H9 (cell line): Measurements from ENCODE around the gene AFAP1. TPM values are rescaled to one million over a fixed set of nuclear protein-coding genes. Genes with fewer than 3 reads are reported as not detected.

Source experiments
- DNase-seq: peaks from one replicate; pipeline ENCODE4 v3.0.0-alpha.2; 2017
- H2AFZ ChIP-seq: one replicate; pipeline ENCODE4 v1.6.1; 2013; ENCODE audit warnings: mild to moderate bottlenecking, low read length, control low read depth, moderate library complexity
- H2AK5ac ChIP-seq: 2 replicates; pipeline ENCODE4 v1.6.1; 2013; ENCODE audit warnings: low read length, control low read depth, mixed read lengths; ENCODE audit not compliant: insufficient read length
- H2BK120ac ChIP-seq: one replicate; pipeline ENCODE4 v1.6.1; 2013; ENCODE audit warnings: low read depth, mild to moderate bottlenecking, low read length, control low read depth, inconsistent platforms; ENCODE audit not compliant: poor library complexity, severe bottlenecking
- H2BK12ac ChIP-seq: 2 replicates; pipeline ENCODE4 v1.6.1; 2013; ENCODE audit warnings: low read length, control low read depth, mixed read lengths, low read depth; ENCODE audit not compliant: insufficient read length
- H2BK15ac ChIP-seq: 2 replicates; pipeline ENCODE4 v1.6.1; 2013; ENCODE audit warnings: low read depth, low read length, control low read depth
- H2BK20ac ChIP-seq: one replicate; pipeline ENCODE4 v1.6.1; 2013; ENCODE audit warnings: low read depth, mild to moderate bottlenecking, low read length, control low read depth, inconsistent platforms; ENCODE audit not compliant: poor library complexity, severe bottlenecking
- H2BK5ac ChIP-seq: 2 replicates; pipeline ENCODE4 v1.6.1; 2013; ENCODE audit warnings: low read length, control low read depth, mixed read lengths; ENCODE audit not compliant: insufficient read length
- H3K14ac ChIP-seq: 2 replicates; pipeline ENCODE4 v1.6.1; 2013; ENCODE audit warnings: low read length, control low read depth; ENCODE audit not compliant: insufficient read depth
- H3K18ac ChIP-seq: 2 replicates; pipeline ENCODE4 v1.6.1; 2013; ENCODE audit warnings: low read depth, mild to moderate bottlenecking, mixed read lengths, low read length, control low read depth; ENCODE audit not compliant: insufficient read length
- H3K23ac ChIP-seq: 2 replicates; pipeline ENCODE4 v1.6.1; 2013; ENCODE audit warnings: low read length, control low read depth, mixed read lengths, low read depth; ENCODE audit not compliant: insufficient read length
- H3K23me2 ChIP-seq: 2 replicates; pipeline ENCODE4 v1.6.1; 2013; ENCODE audit warnings: low read depth, mild to moderate bottlenecking, mixed read lengths, low read length, control low read depth; ENCODE audit not compliant: insufficient read length, poor library complexity, severe bottlenecking
- H3K27ac ChIP-seq: 2 replicates; pipeline ENCODE4 v1.5.1; 2013; ENCODE audit warnings: low read length, control low read depth, mixed read lengths, low read depth; ENCODE audit not compliant: insufficient read length
- H3K27me3 ChIP-seq: 2 replicates; pipeline ENCODE4 v1.6.1; 2013; ENCODE audit warnings: low read length, control low read depth, inconsistent platforms; ENCODE audit not compliant: insufficient read depth
- H3K4ac ChIP-seq: 2 replicates; pipeline ENCODE4 v1.6.1; 2013; ENCODE audit warnings: low read depth, mild to moderate bottlenecking, control low read depth, inconsistent platforms, low read length, moderate library complexity
- H3K4me1 ChIP-seq: 2 replicates; pipeline ENCODE4 v1.6.1; 2013; ENCODE audit warnings: low read length, control low read depth, inconsistent platforms; ENCODE audit not compliant: insufficient read depth
- H3K4me2 ChIP-seq: 2 replicates; pipeline ENCODE4 v1.6.1; 2013; ENCODE audit warnings: low read length, control low read depth, mixed read lengths; ENCODE audit not compliant: insufficient read length, insufficient read depth
- H3K56ac ChIP-seq: 2 replicates; pipeline ENCODE4 v1.6.1; 2013; ENCODE audit warnings: low read depth, mild to moderate bottlenecking, mixed read lengths, low read length, control low read depth; ENCODE audit not compliant: insufficient read length
- H3K79me1 ChIP-seq: 2 replicates; pipeline ENCODE4 v1.6.1; 2013; ENCODE audit warnings: low read depth, mild to moderate bottlenecking, moderate library complexity, low read length, control low read depth, inconsistent platforms; ENCODE audit not compliant: insufficient read depth, poor library complexity, severe bottlenecking
- H3K79me2 ChIP-seq: 2 replicates; pipeline ENCODE4 v1.6.1; 2013; ENCODE audit warnings: low read length, control low read depth, inconsistent platforms; ENCODE audit not compliant: insufficient read depth
- H3K9ac ChIP-seq: 2 replicates; pipeline ENCODE4 v1.6.1; 2013; ENCODE audit warnings: low read length, control low read depth, mixed read lengths; ENCODE audit not compliant: insufficient read length; ENCODE audit errors: extremely low read depth
- H3K9me3 ChIP-seq: one replicate; pipeline ENCODE4 v1.6.1; 2013; ENCODE audit warnings: low read depth, low read length, inconsistent platforms; ENCODE audit not compliant: control insufficient read depth
- H3T11ph ChIP-seq: one replicate; pipeline ENCODE4 v1.6.1; 2013; ENCODE audit warnings: mild to moderate bottlenecking, low read length, control low read depth, inconsistent platforms
- H4K20me1 ChIP-seq: one replicate; pipeline ENCODE4 v1.6.1; 2013; ENCODE audit not compliant: control insufficient read depth, insufficient read length, insufficient read depth
- H4K5ac ChIP-seq: 2 replicates; pipeline ENCODE4 v1.6.1; 2013; ENCODE audit warnings: low read depth, mild to moderate bottlenecking, mixed read lengths, low read length, control low read depth; ENCODE audit not compliant: insufficient read length
- H4K8ac ChIP-seq: replicated peaks from 2 replicates; pipeline ENCODE4 v1.6.1; 2013; ENCODE audit warnings: low read length, control low read depth, mixed read lengths, low read depth; ENCODE audit not compliant: insufficient read length
- H4K91ac ChIP-seq: 2 replicates; pipeline ENCODE4 v1.6.1; 2013; ENCODE audit warnings: low read depth, mild to moderate bottlenecking, moderate library complexity, mixed read lengths, low read length, control low read depth; ENCODE audit not compliant: insufficient read length
- H3K27ac Mint-ChIP-seq, 3 experiments: 2 replicates in 2 of 3; 3 replicates in 1 of 3; pipeline ENCODE4 v1.8.0; 2020 to 2021; ENCODE audit warnings: mixed read lengths in 3 of 3, mild to moderate bottlenecking in 1 of 3, moderate library complexity in 1 of 3
- H3K27me3 Mint-ChIP-seq: 2 replicates; pipeline ENCODE4 v1.8.0; 2021; ENCODE audit warnings: low read depth, mild to moderate bottlenecking, moderate library complexity, mixed read lengths
- H3K36me3 Mint-ChIP-seq, 3 experiments: 2 replicates in 2 of 3; 3 replicates in 1 of 3; pipeline ENCODE4 v1.8.0; 2020 to 2021; ENCODE audit warnings: low read depth in 3 of 3, mixed read lengths in 3 of 3; ENCODE audit not compliant: insufficient read depth in 1 of 3
- H3K4me1 Mint-ChIP-seq, 2 experiments: 2 replicates each; pipeline ENCODE4 v1.8.0; 2020; ENCODE audit warnings: mixed read lengths in 2 of 2
- H3K4me3 Mint-ChIP-seq, 2 experiments: 2 replicates in 1 of 2; 3 replicates in 1 of 2; pipeline ENCODE4 v1.8.0; 2020 to 2021; ENCODE audit warnings: mild to moderate bottlenecking in 2 of 2, mixed read lengths in 2 of 2, moderate library complexity in 1 of 2
- H3K9me3 Mint-ChIP-seq, 2 experiments: 2 replicates in 1 of 2; 3 replicates in 1 of 2; pipeline ENCODE4 v1.8.0; 2020; ENCODE audit warnings: mild to moderate bottlenecking in 2 of 2, mixed read lengths in 2 of 2, moderate library complexity in 1 of 2
- CTCF ChIP-seq: fragments of 200-600 bp; sonication (generic); conservative IDR thresholded peaks from 3 replicates; pipeline ENCODE4 v1.8.0; 2021; ENCODE audit warnings: antibody characterized with exemption, mild to moderate bottlenecking
- WGBS: extraction: QIAGEN DNeasy Blood & Tissue Kit; methylation state at CpG from one replicate; pipeline ENCODE4 v1.1.7; 2013; ENCODE audit warnings: missing lambda C conversion rate, low lambda C conversion rate, mixed read lengths; ENCODE audit not compliant: insufficient read length; ENCODE audit errors: extremely low coverage; 5-methylcytosine and 5-hydroxymethylcytosine counted together
- total RNA-seq: library from RNA; stranded (reverse); gene quantifications from 2 replicates; pipeline ENCODE4 v1.2.1, GENCODE V29; 2021

Gene AFAP1
- total RNA-seq, 1 experiment from 2014 or later = 6.5 TPM

- H3K9me3 Mint-ChIP-seq = peaks cover 2 to 11% of the 10 kb centered on the region in 2 experiments; a peak in 3 of 5 replicates
- Histone ChIP-seq H3K56ac (no peak overlapping the region), H4K20me1 (no peaks in the 10 kb centered on the region), H2AFZ (no peak overlapping the region), H3K18ac (no peak overlapping the region), H2BK120ac (no peak overlapping the region), H2BK20ac (no peak overlapping the region), H3K27me3 (no peaks in the 10 kb centered on the region), H4K8ac (no peak overlapping the region), H3T11ph (no peak overlapping the region), H2AK5ac (no peak overlapping the region), H3K9ac (no peak overlapping the region), H3K4me1 (peaks cover 3% of the 10 kb centered on the region; the same call in 1 of the 2 replicates), H2BK12ac (no peak overlapping the region), H3K27ac (no peak overlapping the region), H3K4me2 (no peak overlapping the region), H4K91ac (no peak overlapping the region), H2BK5ac (no peak overlapping the region), H3K9me3 (no peaks in the 10 kb centered on the region), H3K79me2 (peaks cover 4% of the 10 kb centered on the region; the same call in 1 of the 2 replicates), H2BK15ac (no peak overlapping the region), H3K79me1 (no peaks in the 10 kb centered on the region), H3K14ac (no peak overlapping the region), H3K23ac (no peak overlapping the region), H4K5ac (no peak overlapping the region), H3K4ac (no peak overlapping the region), H3K23me2 (no peaks in the 10 kb centered on the region)
- WGBS = no CpG with 5 or more reads among the region's 6 CpGs
- H3K36me3 Mint-ChIP-seq = peaks cover 0 to 12% (median 4%) of the 10 kb centered on the region in 3 experiments; a peak in 3 of 7 replicates
- no peak for DNase-seq
- H3K27me3 Mint-ChIP-seq = no peaks in the 10 kb centered on the region; the same call in 1 of the 2 replicates
- no peak overlapping the region for H3K4me3 Mint-ChIP-seq
- H3K4me1 Mint-ChIP-seq = peaks cover 12 to 23% of the 10 kb centered on the region in 2 experiments
- H3K27ac Mint-ChIP-seq = no peak overlapping the region; a peak in 1 of 7 replicates
- no peak for TF ChIP-seq CTCF
These were observed 61.3 kb downstream of the AFAP1 start for GRCh38 chr4:7878323-7878722.
